Mesodermal cell (in vitro differentiated cells): ENCODE results near the gene DNAH1.

ENCODE experiments used
- H3K27ac ChIP-seq: 2 replicates; pipeline ENCODE4 v1.7.0; 2013; ENCODE audit warnings: mild to moderate bottlenecking, low read depth, low read length, moderate library complexity; ENCODE audit not compliant: severe bottlenecking
- H3K36me3 ChIP-seq: 2 replicates; pipeline ENCODE4 v1.7.1; 2013; ENCODE audit warnings: mild to moderate bottlenecking, low read length, moderate library complexity; ENCODE audit not compliant: control insufficient read depth, insufficient read depth
- H3K4me1 ChIP-seq: one replicate; pipeline ENCODE4 v1.7.1; 2013; ENCODE audit warnings: mild to moderate bottlenecking, low read length; ENCODE audit not compliant: insufficient read depth, control insufficient read depth, poor library complexity, severe bottlenecking
- H3K4me3 ChIP-seq: 2 replicates; pipeline ENCODE4 v1.7.0; 2013; ENCODE audit warnings: low read length, control low read depth, mild to moderate bottlenecking; ENCODE audit not compliant: insufficient read depth, poor library complexity, severe bottlenecking; ENCODE audit errors: extremely low read depth
- H3K9me3 ChIP-seq: 2 replicates; pipeline ENCODE4 v1.7.1; 2013; ENCODE audit warnings: mild to moderate bottlenecking, low read length, moderate library complexity; ENCODE audit not compliant: control insufficient read depth
- WGBS, 2 experiments: methylation state at CpG; one replicate each; pipeline ENCODE4 v1.1.5; 2013; ENCODE audit warnings: missing lambda C conversion rate in 2 of 2; ENCODE audit not compliant: insufficient coverage in 2 of 2; 5-methylcytosine and 5-hydroxymethylcytosine counted together

The DNAH1 gene

DNA sequence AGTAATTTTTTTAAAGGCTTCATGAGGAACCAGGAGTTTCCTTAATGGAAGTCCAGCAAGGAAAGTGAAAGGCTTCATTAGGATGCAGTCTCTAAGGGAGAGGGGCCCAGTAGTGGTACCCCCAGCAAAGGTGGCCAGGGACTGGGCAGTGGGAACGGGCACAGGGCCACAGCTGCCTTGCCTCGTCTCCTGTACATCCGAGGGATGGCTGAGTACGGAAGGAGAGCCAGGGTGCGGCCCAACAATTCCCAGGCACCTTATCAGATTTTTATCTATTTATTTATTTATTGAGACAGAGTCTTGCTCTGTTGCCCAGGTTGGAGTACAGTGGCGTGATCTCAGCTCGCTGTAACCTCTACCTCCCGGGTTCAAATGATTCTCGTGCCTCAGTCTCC, 114.3 kb downstream of the DNAH1 start:
- H3K4me1 ChIP-seq, result peaks cover 17% of the 10 kb centered on the region
- H3K9me3 ChIP-seq, result no peaks in the 10 kb centered on the region
- 90 to 98% methylated on average over 2 to 8 of the region's 9 CpGs for WGBS, 2 experiments
- no peak overlapping the region for H3K4me3 ChIP-seq
- peak overlapping the region; percentile 71 for H3K27ac ChIP-seq
- no peaks in the 10 kb centered on the region for H3K36me3 ChIP-seq

DNA sequence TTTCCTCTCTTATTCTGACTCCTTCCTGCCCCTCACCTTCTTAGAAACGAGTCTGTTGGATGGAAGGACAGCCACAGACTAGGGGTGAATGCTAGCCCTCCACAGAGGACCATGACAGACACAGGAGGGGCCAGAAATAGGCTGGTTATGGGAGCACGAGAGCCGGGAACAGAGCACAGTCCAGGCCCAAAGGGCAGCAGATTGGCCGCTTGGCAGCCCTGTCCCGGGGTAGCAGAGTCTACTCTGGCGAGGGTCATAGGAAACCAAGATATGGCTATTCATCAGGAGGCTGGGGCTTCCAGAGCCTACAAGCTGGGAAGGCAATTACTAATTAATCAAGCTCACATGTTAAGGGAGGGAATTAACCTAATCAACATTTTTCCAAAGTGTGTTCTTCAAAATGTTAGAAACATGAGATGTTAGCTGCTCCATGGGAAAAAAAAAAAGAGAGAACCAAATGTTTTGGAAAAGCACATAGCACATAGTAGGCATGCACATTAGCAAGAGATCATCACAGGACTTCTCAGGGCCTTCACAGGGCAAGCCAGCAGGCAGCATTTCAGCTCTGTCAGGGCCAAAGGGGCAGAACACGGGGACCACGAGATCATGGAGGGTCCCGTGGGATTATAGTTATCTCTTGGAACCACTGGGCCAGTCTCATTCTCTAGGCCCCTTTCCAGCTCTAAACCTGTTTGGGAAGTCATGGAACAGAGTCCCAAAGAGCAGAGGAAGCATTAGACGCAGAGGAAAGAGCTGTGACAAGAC, 115.5 kb downstream of the DNAH1 start:
- Histone ChIP-seq H3K9me3 (no peaks in the 10 kb centered on the region), H3K4me3 (no peak overlapping the region), H3K27ac (no peak overlapping the region), H3K36me3 (no peaks in the 10 kb centered on the region), H3K4me1 (peaks cover 20% of the 10 kb centered on the region)
- WGBS, 2 experiments, result 86 to 92% methylated on average over 9 of the region's 10 CpGs

DNA sequence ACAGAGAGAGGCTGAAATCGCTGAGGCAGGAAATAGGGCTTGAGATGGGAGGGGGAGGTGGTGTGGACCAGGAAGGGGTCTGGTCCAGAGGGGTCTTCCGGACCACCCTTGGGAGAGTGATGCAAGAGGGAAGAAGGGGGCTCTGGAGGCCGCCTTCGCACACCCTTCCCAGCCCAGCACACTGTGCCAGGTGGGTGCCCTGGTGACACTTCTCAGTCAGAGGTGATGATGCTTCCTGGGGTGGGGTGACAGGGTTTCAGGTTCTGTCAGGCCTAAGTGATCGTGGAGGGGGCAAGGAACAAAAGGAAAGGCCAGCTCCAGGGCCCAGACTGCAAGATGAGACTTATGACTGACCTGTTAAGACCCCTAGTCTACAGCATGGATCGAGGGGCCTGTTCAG, 116.1 kb downstream of the DNAH1 start:
- peaks cover 20% of the 10 kb centered on the region for H3K4me1 ChIP-seq
- no peak overlapping the region for H3K27ac ChIP-seq
- H3K9me3 ChIP-seq, result no peaks in the 10 kb centered on the region
- no peak overlapping the region for H3K4me3 ChIP-seq
- WGBS, 2 experiments, result 71 to 80% methylated on average over 2 of the region's 6 CpGs
- H3K36me3 ChIP-seq, result no peaks in the 10 kb centered on the region

DNA sequence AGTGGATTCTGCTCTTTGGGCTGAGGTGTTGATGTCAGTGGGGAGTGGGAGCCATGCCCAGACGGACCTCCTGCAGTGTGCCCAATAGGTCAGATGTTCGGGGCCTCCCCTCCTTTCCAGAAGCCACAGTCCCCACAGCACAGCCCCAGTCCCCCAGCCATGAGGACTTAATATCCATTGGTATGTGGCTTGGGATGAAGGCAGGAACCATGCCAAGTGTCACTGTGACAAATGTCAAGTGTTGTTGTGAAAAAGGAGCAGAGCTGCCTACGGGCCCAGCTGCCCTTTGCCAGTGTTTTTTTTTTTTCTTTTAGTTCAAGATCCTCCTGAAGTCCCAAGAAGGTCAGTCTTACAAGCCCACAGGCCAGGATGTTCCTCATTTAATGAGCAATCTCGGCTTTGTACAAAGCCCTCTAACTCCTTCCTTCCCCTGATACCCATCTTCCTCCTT, 116.6 kb downstream of the DNAH1 start:
- no peaks in the 10 kb centered on the region for H3K9me3 ChIP-seq
- H3K27ac ChIP-seq, result no peak overlapping the region
- WGBS, 2 experiments, result 79 to 80% methylated on average over 2 of the region's 4 CpGs
- no peak overlapping the region for H3K4me3 ChIP-seq
- peaks cover 20% of the 10 kb centered on the region for H3K4me1 ChIP-seq
- no peaks in the 10 kb centered on the region for H3K36me3 ChIP-seq

DNA sequence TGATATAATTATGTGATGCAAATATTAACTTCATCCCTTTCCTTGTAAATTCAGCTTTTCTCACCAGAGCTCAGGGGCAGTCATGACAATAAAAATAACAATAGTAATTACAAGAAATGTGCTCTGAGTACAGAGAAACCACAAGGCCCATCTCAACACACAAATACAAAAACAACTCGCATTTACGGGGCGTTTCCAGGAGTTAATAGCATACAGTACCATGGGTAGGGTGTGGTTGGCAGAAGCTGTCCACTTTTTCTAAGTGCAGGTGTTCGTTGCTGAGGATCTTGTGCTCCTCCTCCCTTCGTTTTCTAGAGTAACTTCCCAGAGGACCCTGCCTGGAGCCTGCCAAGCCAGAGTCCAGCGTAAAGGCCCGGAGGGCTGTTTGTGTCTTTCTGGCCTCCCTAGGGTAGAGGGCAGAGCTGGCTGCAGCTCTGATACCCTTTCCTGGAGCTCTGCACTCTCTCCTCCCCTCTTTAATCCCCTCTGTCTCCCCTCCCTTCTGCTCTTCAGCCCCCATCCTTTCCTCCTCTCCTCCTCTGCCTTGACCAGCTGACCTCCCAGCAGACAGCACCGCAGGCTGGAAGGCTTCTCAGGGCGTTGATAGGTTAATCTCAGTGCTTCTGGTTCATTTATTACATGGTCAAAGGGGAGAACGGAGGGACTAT, 117.3 kb downstream of the DNAH1 start:
- H3K27ac ChIP-seq, result peak overlapping the region; percentile 26
- peaks cover 20% of the 10 kb centered on the region for H3K4me1 ChIP-seq
- H3K4me3 ChIP-seq, result no peak overlapping the region
- no peaks in the 10 kb centered on the region for H3K9me3 ChIP-seq
- H3K36me3 ChIP-seq, result no peaks in the 10 kb centered on the region
- 77 to 97% methylated on average over 6 to 7 of the region's 10 CpGs for WGBS, 2 experiments

DNA sequence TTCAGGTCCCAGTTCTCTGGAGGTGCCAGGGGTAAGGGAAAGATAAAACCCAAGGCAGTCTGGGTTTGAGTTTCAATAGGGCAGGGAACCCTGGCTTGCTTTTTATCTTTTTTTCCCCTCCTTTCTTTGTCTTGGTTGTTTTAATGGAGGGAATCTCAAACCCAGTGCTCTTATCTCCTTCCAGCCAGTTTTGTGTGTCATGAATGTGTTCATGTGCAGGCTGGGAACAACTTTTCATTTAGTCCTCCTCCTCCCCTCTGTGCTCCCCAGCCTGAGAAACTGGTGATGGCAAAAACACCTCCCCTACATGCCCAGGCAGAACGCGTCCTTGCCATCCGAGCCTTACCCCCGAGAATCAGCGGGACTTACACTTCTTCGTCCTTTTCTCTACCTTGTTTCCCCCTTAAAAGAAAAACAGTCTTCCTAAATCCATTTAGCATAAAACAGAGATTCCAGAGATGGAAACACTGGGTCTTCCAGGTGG, 117.9 kb downstream of the DNAH1 start:
- H3K27ac ChIP-seq, result peak overlapping the region; percentile 26
- H3K4me3 ChIP-seq, result no peak overlapping the region
- no peaks in the 10 kb centered on the region for H3K9me3 ChIP-seq
- WGBS, 2 experiments, result 96 to 100% methylated on average over 6 of the region's 6 CpGs
- peaks cover 18% of the 10 kb centered on the region for H3K4me1 ChIP-seq
- H3K36me3 ChIP-seq, result no peaks in the 10 kb centered on the region

DNA sequence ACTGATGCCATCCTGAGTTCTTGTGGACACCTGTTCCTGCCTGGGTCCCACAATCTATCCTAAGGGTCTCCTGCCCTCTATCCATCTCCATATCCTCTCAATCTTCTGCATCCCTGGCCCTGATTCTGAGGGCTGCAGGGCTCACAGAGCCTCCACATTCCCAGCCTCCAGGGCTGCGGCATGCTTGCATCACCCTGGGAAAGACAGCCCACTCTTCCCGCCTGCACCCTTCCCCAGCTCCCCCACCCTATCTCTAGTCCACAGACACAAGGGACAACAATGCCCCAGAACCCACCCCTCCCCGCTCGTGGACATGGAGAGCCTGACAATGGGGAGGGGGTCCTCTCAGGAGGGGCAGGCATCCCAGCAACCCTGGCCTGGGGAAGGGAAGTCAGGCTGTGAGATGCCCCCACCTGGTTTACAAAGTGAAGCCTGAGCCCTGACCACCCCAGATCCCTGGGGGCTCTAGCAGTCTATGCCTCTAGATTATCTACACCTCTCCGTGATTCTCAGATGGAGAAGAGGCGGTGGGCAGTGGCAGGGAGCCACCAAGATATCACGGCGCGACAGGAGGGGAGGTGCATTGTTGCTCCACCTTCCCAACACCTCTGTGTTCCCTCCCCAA, 118.5 kb downstream of the DNAH1 start:
- peak overlapping the region; percentile 26 for H3K27ac ChIP-seq

DNA sequence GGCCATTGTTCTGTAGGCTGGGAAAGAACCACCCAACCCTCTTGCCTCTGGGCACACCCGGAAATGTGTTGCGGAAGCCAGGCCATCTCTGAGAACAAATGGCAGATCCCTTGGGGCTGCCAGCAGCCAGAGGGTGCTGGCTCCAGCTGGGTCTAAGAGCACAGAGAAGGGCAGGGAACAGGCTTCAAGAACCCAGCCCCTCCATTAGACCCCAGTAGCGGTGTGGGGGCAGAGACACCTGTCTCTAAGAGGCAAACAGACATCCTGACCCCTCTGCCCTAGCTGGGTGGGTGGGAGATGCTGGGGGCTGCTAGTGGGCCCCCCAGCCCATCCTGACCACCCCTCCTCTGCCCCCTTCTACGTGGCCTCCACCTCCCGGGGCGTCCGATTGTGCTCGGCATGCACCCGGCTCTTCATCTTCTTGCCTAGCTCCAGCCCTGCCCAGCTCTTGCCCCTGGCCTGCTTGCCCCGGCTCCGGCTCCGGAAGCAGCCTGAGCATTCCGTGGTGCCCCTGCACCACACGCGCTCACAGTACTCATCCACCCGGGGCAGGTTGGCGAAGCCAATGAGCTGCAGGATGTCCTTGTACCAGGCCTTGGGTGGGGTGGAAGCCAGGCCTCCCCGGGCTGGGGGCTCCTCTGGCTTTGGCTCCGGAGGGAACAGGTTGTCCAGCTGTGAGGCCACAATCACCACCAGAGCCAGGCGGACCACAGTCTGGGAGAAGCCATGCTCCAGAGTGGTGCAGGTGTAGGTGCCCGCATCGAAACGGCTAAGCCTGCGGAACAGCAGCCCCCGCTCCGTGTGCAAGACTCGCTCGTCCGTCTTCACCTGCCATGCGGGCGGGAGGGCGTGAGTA, 119.4 kb downstream of the DNAH1 start:
- H3K4me1 ChIP-seq, result peaks cover 5% of the 10 kb centered on the region
- no peak overlapping the region for H3K4me3 ChIP-seq
- no peaks in the 10 kb centered on the region for H3K9me3 ChIP-seq
- H3K36me3 ChIP-seq, result no peaks in the 10 kb centered on the region
- no peak overlapping the region for H3K27ac ChIP-seq
- WGBS, 2 experiments, result 96 to 97% methylated on average over 25 to 30 of the region's 32 CpGs

More for the DNA sequence above, 118.5 kb downstream of the DNAH1 start:
- Histone ChIP-seq H3K9me3 (no peaks in the 10 kb centered on the region), H3K4me1 (peaks cover 12% of the 10 kb centered on the region), H3K36me3 (no peaks in the 10 kb centered on the region), H3K4me3 (no peak overlapping the region)
- 90 to 100% methylated on average over 2 to 8 of the region's 9 CpGs for WGBS, 2 experiments

DNA sequence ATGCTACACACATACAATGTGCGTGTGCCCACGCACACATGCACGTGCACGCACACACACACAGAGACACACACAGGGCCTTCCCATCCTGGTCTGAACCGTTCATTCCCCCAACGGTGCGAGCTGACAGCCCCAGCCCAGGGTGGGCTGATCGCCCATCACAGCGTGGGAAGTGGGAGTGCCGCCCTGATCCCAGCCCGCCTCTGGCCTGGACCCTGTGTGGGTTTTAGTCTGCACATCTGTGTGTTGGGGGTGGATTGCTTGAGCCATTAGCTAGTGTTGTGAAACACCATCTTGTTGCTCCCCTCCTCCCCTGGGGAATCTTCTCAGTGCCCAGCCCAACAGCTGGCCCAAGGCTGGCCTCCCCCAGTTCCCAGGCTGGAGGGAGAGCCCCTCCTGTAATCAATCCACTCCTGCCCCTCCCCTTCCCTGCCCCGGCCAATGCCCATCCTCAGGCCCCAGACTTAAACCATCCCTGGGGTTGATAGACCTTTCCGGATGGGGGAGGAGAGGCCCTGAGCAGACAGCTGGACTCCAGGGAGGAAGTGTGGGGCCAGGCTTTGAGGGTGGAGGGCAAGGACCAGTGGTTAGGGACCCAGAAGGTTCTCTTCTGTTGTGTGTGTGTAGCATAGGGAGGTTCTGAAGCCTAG, 120.5 kb downstream of the DNAH1 start:
- no peak overlapping the region for H3K4me3 ChIP-seq
- 88 to 96% methylated on average over 4 to 8 of the region's 13 CpGs for WGBS, 2 experiments
- peaks cover 5% of the 10 kb centered on the region for H3K4me1 ChIP-seq
- no peaks in the 10 kb centered on the region for H3K9me3 ChIP-seq
- H3K36me3 ChIP-seq, result no peaks in the 10 kb centered on the region
- H3K27ac ChIP-seq, result no peak overlapping the region
